ENCODE results near the gene TADA1. TPM values are rescaled to one million over a fixed set of nuclear protein-coding genes. Genes with fewer than 3 reads are reported as not detected.
A peak's percentile ranks its signal among the peaks of the same experiment; 100 is the strongest.

Gene TADA1
- total RNA-seq, 2 experiments from 2014 or later, result 14.3 to 15.7 TPM

GRCh38 chr1:166849135-166849534 is 26.9 kb downstream of the TADA1 start:
- Mint-ChIP-seq H3K4me1 (ENCODE audit: low read depth) (peaks cover 68% of the 10 kb centered on the region), H3K36me3 (ENCODE audit: low read depth) (peaks cover 81% of the 10 kb centered on the region)
- POLR2A ChIA-PET, result interaction anchor here (0.9 to 3.0 kb wide), 4 partner anchors 10 to 27 kb away, joined by 3 to 11 read pairs (median 10); partner anchors contain the start of genes POGK and TADA1

GRCh38 chr1:166848193-166848592 is 27.9 kb downstream of the TADA1 start:
- DNase-seq (no peak), ATAC-seq (peak; percentile 72)
- peaks cover 75% of the 10 kb centered on the region for H3K36me3 Mint-ChIP-seq (ENCODE audit: low read depth)
- H3K9me3 Mint-ChIP-seq, result no peaks in the 10 kb centered on the region
- no peak for TF ChIP-seq CTCF (IDR thresholded peaks at IDR 0.05)
- peaks cover 64% of the 10 kb centered on the region for H3K4me1 Mint-ChIP-seq (ENCODE audit: low read depth)
- no peak overlapping the region for H3K4me3 Mint-ChIP-seq
- no peaks in the 10 kb centered on the region for H3K27me3 Mint-ChIP-seq
- ChIA-PET POLR2A (interaction anchor here (2.7 to 3.0 kb wide), 2 partner anchors 10 to 28 kb away, joined by 11 read pairs; partner anchors contain the start of genes POGK and TADA1), CTCF (interaction anchor here (1.5 kb wide), 2 partner anchors 12 to 16 kb away, joined by 4 read pairs; no protein-coding TSS in a partner anchor)
- intact Hi-C loops (cut with micrococcal nuclease), result no loop called here
- H3K27ac Mint-ChIP-seq, result peak overlapping the region; percentile 60

More at GRCh38 chr1:166849135-166849534, 26.9 kb downstream of the TADA1 start:
- intact Hi-C loops (cut with micrococcal nuclease), result no loop called here
- Mint-ChIP-seq H3K4me3 (no peak overlapping the region), H3K9me3 (no peaks in the 10 kb centered on the region), H3K27ac (no peak overlapping the region), H3K27me3 (no peaks in the 10 kb centered on the region)
- ATAC-seq (no peak), DNase-seq (no peak)
- CTCF ChIA-PET, result no interaction called here
- TF ChIP-seq CTCF (IDR thresholded peaks at IDR 0.05), result no peak

GRCh38 chr1:166844791-166845190 is 31.3 kb downstream of the TADA1 start:
- Mint-ChIP-seq H3K27ac (peak overlapping the region; percentile 69), H3K4me3 (no peak overlapping the region), H3K36me3 (ENCODE audit: low read depth) (peaks cover 60% of the 10 kb centered on the region), H3K9me3 (no peaks in the 10 kb centered on the region), H3K4me1 (ENCODE audit: low read depth) (peaks cover 59% of the 10 kb centered on the region), H3K27me3 (no peaks in the 10 kb centered on the region)
- DNase-seq (no peak), ATAC-seq (no peak)
- TF ChIP-seq CTCF (IDR thresholded peaks at IDR 0.05), result no peak
- intact Hi-C loops (cut with micrococcal nuclease), result loop anchor here (5.0 kb wide), 1 partner anchor 33 kb away; the partner anchor contains the start of gene TADA1
- ChIA-PET CTCF (interaction anchor here (1.5 kb wide), 1 partner anchor 9 kb away, joined by 4 read pairs; no protein-coding TSS in a partner anchor), POLR2A (interaction anchor here (0.9 kb wide), 2 partner anchors 14 to 31 kb away, joined by 3 read pairs; partner anchors contain the start of gene TADA1)

GRCh38 chr1:166843769-166844596 is 32.1 kb downstream of the TADA1 start:
- intact Hi-C loops (cut with micrococcal nuclease), result loop anchor here (5.0 kb wide), 1 partner anchor 33 kb away; the partner anchor contains the start of gene TADA1
- DNase-seq (no peak), ATAC-seq (no peak)
- ChIA-PET CTCF (interaction anchor here (1.1 kb wide), 1 partner anchor 8 kb away, joined by 3 read pairs; no protein-coding TSS in a partner anchor), POLR2A (interaction anchor here (0.8 to 1.7 kb wide), 3 partner anchors 9 to 32 kb away, joined by 5 read pairs; partner anchors contain the start of gene TADA1)
- peak overlapping the region; percentile 69 for H3K27ac Mint-ChIP-seq
- H3K27me3 Mint-ChIP-seq, result no peaks in the 10 kb centered on the region
- H3K36me3 Mint-ChIP-seq (ENCODE audit: low read depth), result peaks cover 52% of the 10 kb centered on the region
- H3K4me3 Mint-ChIP-seq, result no peak overlapping the region
- TF ChIP-seq CTCF (IDR thresholded peaks at IDR 0.05), result no peak
- peaks cover 59% of the 10 kb centered on the region for H3K4me1 Mint-ChIP-seq (ENCODE audit: low read depth)
- no peaks in the 10 kb centered on the region for H3K9me3 Mint-ChIP-seq

Data from activated CD8-positive, alpha-beta T cell treated with anti-CD3 and anti-CD28 coated beads for 36 hours (primary cell).